Measurements from ENCODE around the gene WDR43.

DNA sequence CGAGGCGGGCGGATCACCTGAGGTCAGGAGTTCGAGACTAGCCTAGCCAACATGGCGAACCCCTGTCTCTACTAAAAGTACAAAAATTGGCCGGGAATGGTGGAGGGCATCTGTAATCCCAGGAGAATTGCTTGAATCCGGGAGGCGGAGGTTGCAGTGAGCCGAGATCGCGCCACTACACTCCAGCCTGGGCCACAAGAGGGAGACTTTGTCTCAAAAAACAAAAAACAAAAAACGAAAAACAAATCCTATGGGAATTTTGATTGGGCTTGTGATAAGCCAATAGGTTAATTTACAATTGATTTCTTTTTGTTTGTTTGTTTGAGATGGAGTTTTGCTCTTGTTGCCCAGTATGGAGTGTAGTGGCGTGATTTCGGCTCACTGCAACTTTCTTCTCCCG lies 62.4 kb downstream of the WDR43 start:
- TF ChIP-seq, protein P1, sequence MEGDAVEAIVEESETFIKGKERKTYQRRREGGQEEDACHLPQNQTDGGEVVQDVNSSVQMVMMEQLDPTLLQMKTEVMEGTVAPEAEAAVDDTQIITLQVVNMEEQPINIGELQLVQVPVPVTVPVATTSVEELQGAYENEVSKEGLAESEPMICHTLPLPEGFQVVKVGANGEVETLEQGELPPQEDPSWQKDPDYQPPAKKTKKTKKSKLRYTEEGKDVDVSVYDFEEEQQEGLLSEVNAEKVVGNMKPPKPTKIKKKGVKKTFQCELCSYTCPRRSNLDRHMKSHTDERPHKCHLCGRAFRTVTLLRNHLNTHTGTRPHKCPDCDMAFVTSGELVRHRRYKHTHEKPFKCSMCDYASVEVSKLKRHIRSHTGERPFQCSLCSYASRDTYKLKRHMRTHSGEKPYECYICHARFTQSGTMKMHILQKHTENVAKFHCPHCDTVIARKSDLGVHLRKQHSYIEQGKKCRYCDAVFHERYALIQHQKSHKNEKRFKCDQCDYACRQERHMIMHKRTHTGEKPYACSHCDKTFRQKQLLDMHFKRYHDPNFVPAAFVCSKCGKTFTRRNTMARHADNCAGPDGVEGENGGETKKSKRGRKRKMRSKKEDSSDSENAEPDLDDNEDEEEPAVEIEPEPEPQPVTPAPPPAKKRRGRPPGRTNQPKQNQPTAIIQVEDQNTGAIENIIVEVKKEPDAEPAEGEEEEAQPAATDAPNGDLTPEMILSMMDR (IDR thresholded peaks at IDR 0.05): peak; percentile 77
- TF ChIP-seq TCF7L2 (IDR thresholded peaks at IDR 0.05; ENCODE audit: low read depth, low read length): no peak
- TF ChIP-seq SIN3A (IDR thresholded peaks at IDR 0.05; ENCODE audit: borderline replicate concordance, insufficient read depth, low read depth, low read length): no peak
- TF ChIP-seq POLR2AphosphoS5 (IDR thresholded peaks at IDR 0.05; ENCODE audit: low read depth, low read length): no peak
- TF ChIP-seq, protein P2, sequence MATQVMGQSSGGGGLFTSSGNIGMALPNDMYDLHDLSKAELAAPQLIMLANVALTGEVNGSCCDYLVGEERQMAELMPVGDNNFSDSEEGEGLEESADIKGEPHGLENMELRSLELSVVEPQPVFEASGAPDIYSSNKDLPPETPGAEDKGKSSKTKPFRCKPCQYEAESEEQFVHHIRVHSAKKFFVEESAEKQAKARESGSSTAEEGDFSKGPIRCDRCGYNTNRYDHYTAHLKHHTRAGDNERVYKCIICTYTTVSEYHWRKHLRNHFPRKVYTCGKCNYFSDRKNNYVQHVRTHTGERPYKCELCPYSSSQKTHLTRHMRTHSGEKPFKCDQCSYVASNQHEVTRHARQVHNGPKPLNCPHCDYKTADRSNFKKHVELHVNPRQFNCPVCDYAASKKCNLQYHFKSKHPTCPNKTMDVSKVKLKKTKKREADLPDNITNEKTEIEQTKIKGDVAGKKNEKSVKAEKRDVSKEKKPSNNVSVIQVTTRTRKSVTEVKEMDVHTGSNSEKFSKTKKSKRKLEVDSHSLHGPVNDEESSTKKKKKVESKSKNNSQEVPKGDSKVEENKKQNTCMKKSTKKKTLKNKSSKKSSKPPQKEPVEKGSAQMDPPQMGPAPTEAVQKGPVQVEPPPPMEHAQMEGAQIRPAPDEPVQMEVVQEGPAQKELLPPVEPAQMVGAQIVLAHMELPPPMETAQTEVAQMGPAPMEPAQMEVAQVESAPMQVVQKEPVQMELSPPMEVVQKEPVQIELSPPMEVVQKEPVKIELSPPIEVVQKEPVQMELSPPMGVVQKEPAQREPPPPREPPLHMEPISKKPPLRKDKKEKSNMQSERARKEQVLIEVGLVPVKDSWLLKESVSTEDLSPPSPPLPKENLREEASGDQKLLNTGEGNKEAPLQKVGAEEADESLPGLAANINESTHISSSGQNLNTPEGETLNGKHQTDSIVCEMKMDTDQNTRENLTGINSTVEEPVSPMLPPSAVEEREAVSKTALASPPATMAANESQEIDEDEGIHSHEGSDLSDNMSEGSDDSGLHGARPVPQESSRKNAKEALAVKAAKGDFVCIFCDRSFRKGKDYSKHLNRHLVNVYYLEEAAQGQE (IDR thresholded peaks at IDR 0.05; ENCODE audit: insufficient read depth in 1 of 2, low read depth in 2 of 2, low read length in 1 of 2): no peak
